ENCODE data around the gene FAF1.
A peak's percentile ranks its signal among the peaks of the same experiment; 100 is the strongest.

The FAF1 gene

DNA sequence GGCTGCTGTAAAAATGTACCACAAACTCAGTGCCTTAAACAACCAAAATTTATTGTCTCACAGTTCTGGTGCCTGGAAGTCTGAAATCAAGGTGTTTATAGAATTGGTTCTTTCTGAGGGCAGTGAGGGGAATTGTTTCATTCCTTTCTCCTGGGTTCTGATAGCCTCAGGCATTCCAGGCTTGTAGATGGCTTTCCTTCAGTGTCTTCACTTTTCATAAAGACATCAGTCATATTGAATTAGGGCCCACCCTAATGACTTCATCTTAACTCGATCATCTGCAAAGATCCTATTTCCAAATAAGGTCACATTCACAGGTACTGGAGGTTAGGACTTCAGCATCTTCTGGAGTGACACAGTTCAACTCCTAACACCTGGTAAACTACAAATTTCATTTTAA lies 25.0 kb upstream of the FAF1 start:
- POLR2A ChIA-PET: interaction anchor here (0.8 to 1.5 kb wide), 2 partner anchors 9 to 15 kb away, joined by 4 to 9 read pairs; partner anchors contain the start of gene CDKN2C
- Histone ChIP-seq H3K27ac (ENCODE audit: extremely low read depth, low read depth, low read length) (peak overlapping the region; percentile 66), H3K36me3 (ENCODE audit: control insufficient read depth in 2 of 2, insufficient read depth in 1 of 2, low read length in 2 of 2) (no peaks in the 10 kb centered on the region), H3K9me3 (ENCODE audit: control insufficient read depth, insufficient read depth, low read depth, low read length) (no peaks in the 10 kb centered on the region), H3K4me3 (ENCODE audit: low read depth, low read length) (peak overlapping the region; percentile 28), H3K4me1 (ENCODE audit: control insufficient read depth, insufficient read depth, low read length) (peaks cover 16% of the 10 kb centered on the region)
- CTCF ChIA-PET: interaction anchor here (0.7 to 1.5 kb wide), 3 partner anchors 19 to 206 kb away, joined by 3 to 4 read pairs (median 3); no protein-coding TSS in a partner anchor
- TF ChIP-seq KLF1 (tag by site-specific recombination; IDR thresholded peaks at IDR 0.05) (peak; percentile 34; the same call in 1 of the 2 replicates), BCL11A (tag by site-specific recombination; IDR thresholded peaks at IDR 0.05; ENCODE audit: low read depth) (no peak), ZNF248 (tag by site-specific recombination; IDR thresholded peaks at IDR 0.05) (no peak), ATF2 (tag by site-specific recombination; IDR thresholded peaks at IDR 0.05; ENCODE audit: low read depth) (no peak), ZBTB49 (tag by site-specific recombination; IDR thresholded peaks at IDR 0.05; ENCODE audit: low read depth) (no peak), HOXD13 (CRISPR knock-in tag; IDR thresholded peaks at IDR 0.05; ENCODE audit: borderline replicate concordance) (0 out of 2 replicates have a peak, but pooled peaks have one; percentile 56), ZNF10 (tag by site-specific recombination; IDR thresholded peaks at IDR 0.05) (0 out of 2 replicates have a peak, but pooled peaks have one; percentile 35), ZNF670 (tag by site-specific recombination; IDR thresholded peaks at IDR 0.05; ENCODE audit: low read depth) (no peak), HOXC10 (CRISPR knock-in tag; IDR thresholded peaks at IDR 0.05) (no peak), MEIS1 (CRISPR knock-in tag; IDR thresholded peaks at IDR 0.05; ENCODE audit: borderline replicate concordance) (peak; percentile 19; the same call in 1 of the 2 replicates), ZBTB20 (tag by site-specific recombination; IDR thresholded peaks at IDR 0.05) (peak; percentile 19; the same call in 1 of the 2 replicates), ZNF335 (tag by site-specific recombination; conservative IDR thresholded peaks at IDR 0.05) (peak; percentile 83), YY2 (tag by site-specific recombination; IDR thresholded peaks at IDR 0.05) (no peak), SP7 (tag by site-specific recombination; IDR thresholded peaks at IDR 0.05) (peak; percentile 18; the same call in 1 of the 2 replicates), SP2 (tag by site-specific recombination; IDR thresholded peaks at IDR 0.05) (no peak), ZNF514 (tag by site-specific recombination; IDR thresholded peaks at IDR 0.05) (no peak), ZSCAN23 (tag by site-specific recombination; IDR thresholded peaks at IDR 0.05) (no peak), ZNF629 (tag by site-specific recombination; IDR thresholded peaks at IDR 0.05) (peak; percentile 57; the same call in 1 of the 2 replicates), ZBTB17 (tag by site-specific recombination; IDR thresholded peaks at IDR 0.05) (peak; percentile 81), OSR2 (tag by site-specific recombination; IDR thresholded peaks at IDR 0.05) (peak; percentile 43; the same call in 1 of the 2 replicates), ZNF596 (tag by site-specific recombination; IDR thresholded peaks at IDR 0.05) (no peak), ZNF561 (tag by site-specific recombination; IDR thresholded peaks at IDR 0.05; ENCODE audit: borderline replicate concordance) (no peak), ZFP69B (tag by site-specific recombination; IDR thresholded peaks at IDR 0.05) (peak; percentile 55; the same call in 1 of the 2 replicates)
- TF ChIP-seq, protein P1, sequence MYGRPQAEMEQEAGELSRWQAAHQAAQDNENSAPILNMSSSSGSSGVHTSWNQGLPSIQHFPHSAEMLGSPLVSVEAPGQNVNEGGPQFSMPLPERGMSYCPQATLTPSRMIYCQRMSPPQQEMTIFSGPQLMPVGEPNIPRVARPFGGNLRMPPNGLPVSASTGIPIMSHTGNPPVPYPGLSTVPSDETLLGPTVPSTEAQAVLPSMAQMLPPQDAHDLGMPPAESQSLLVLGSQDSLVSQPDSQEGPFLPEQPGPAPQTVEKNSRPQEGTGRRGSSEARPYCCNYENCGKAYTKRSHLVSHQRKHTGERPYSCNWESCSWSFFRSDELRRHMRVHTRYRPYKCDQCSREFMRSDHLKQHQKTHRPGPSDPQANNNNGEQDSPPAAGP (tag by site-specific recombination; IDR thresholded peaks at IDR 0.05): peak; percentile 58; the same call in 1 of the 2 replicates
- TF ChIP-seq, protein P2, sequence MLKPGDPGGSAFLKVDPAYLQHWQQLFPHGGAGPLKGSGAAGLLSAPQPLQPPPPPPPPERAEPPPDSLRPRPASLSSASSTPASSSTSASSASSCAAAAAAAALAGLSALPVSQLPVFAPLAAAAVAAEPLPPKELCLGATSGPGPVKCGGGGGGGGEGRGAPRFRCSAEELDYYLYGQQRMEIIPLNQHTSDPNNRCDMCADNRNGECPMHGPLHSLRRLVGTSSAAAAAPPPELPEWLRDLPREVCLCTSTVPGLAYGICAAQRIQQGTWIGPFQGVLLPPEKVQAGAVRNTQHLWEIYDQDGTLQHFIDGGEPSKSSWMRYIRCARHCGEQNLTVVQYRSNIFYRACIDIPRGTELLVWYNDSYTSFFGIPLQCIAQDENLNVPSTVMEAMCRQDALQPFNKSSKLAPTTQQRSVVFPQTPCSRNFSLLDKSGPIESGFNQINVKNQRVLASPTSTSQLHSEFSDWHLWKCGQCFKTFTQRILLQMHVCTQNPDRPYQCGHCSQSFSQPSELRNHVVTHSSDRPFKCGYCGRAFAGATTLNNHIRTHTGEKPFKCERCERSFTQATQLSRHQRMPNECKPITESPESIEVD (tag by site-specific recombination; IDR thresholded peaks at IDR 0.05): peak; percentile 26; the same call in 1 of the 2 replicates
- TF ChIP-seq, protein P3, sequence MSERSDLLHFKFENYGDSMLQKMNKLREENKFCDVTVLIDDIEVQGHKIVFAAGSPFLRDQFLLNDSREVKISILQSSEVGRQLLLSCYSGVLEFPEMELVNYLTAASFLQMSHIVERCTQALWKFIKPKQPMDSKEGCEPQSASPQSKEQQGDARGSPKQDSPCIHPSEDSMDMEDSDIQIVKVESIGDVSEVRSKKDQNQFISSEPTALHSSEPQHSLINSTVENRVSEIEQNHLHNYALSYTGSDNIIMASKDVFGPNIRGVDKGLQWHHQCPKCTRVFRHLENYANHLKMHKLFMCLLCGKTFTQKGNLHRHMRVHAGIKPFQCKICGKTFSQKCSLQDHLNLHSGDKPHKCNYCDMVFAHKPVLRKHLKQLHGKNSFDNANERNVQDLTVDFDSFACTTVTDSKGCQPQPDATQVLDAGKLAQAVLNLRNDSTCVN (tag by site-specific recombination; optimal IDR thresholded peaks at IDR 0.05): no peak
- TF ChIP-seq, protein P4, sequence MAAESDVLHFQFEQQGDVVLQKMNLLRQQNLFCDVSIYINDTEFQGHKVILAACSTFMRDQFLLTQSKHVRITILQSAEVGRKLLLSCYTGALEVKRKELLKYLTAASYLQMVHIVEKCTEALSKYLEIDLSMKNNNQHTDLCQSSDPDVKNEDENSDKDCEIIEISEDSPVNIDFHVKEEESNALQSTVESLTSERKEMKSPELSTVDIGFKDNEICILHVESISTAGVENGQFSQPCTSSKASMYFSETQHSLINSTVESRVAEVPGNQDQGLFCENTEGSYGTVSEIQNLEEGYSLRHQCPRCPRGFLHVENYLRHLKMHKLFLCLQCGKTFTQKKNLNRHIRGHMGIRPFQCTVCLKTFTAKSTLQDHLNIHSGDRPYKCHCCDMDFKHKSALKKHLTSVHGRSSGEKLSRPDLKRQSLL (tag by site-specific recombination; IDR thresholded peaks at IDR 0.05): 0 out of 2 replicates have a peak, but pooled peaks have one; percentile 17
- TF ChIP-seq, protein P5, sequence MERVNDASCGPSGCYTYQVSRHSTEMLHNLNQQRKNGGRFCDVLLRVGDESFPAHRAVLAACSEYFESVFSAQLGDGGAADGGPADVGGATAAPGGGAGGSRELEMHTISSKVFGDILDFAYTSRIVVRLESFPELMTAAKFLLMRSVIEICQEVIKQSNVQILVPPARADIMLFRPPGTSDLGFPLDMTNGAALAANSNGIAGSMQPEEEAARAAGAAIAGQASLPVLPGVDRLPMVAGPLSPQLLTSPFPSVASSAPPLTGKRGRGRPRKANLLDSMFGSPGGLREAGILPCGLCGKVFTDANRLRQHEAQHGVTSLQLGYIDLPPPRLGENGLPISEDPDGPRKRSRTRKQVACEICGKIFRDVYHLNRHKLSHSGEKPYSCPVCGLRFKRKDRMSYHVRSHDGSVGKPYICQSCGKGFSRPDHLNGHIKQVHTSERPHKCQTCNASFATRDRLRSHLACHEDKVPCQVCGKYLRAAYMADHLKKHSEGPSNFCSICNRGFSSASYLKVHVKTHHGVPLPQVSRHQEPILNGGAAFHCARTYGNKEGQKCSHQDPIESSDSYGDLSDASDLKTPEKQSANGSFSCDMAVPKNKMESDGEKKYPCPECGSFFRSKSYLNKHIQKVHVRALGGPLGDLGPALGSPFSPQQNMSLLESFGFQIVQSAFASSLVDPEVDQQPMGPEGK (tag by site-specific recombination; IDR thresholded peaks at IDR 0.05): 0 out of 2 replicates have a peak, but pooled peaks have one; percentile 20

Data from HEK293 (cell line).